GM12891 (cell line): Measurements from ENCODE around the gene NRXN3.

Experiments used
- DNase-seq: peaks from one replicate; pipeline ENCODE4 v3.0.0; 2011; ENCODE audit warnings: low spot score; ENCODE audit not compliant: insufficient read length
- FAIRE-seq: peaks from 2 replicates; lab custom pipeline; 2011; peaks lifted over from hg19 to GRCh38; lab: Jason Lieb, UNC
- PAX5 ChIP-seq: IDR thresholded peaks from 2 replicates; pipeline ENCODE4 v1.6.1; 2011; ENCODE audit warnings: low read length, moderate library complexity, mild to moderate bottlenecking; ENCODE audit not compliant: insufficient read depth, severe bottlenecking
- POLR2A ChIP-seq: IDR thresholded peaks from 2 replicates; pipeline ENCODE4 v1.6.1; 2011; ENCODE audit warnings: low read depth, low read length, control low read depth
- POLR2AphosphoS5 ChIP-seq: IDR thresholded peaks from 2 replicates; pipeline ENCODE4 v1.6.1; 2011; ENCODE audit warnings: low read depth, low read length, control low read depth
- POU2F2 ChIP-seq: IDR thresholded peaks from 2 replicates; pipeline ENCODE4 v1.6.1; 2011; ENCODE audit warnings: low read depth, mild to moderate bottlenecking, control low read depth, low read length, moderate library complexity
- SPI1 ChIP-seq: IDR thresholded peaks from 2 replicates; pipeline ENCODE4 v1.6.1; 2011; ENCODE audit warnings: low read depth, low read length, control low read depth
- TAF1 ChIP-seq: IDR thresholded peaks from 2 replicates; pipeline ENCODE4 v1.6.1; 2011; ENCODE audit warnings: low read depth, low read length, control low read depth

Gene NRXN3

GRCh38 chr14:78228702-78229327 lies 58.6 kb downstream of the NRXN3 start:
- TF ChIP-seq PAX5 (no peak), SPI1 (no peak), POLR2A (no peak), TAF1 (no peak), POLR2AphosphoS5 (no peak), POU2F2 (no peak)
- DNase-seq (no peak), FAIRE-seq (no peak)

- DNase-seq (no peak), FAIRE-seq (no peak)
- TF ChIP-seq SPI1, result no peak
Measured at GRCh38 chr14:78232231-78233000, 62.2 kb downstream of the NRXN3 start.

- DNase-seq (no peak), FAIRE-seq (no peak)
Measured at GRCh38 chr14:78238141-78238540, 68.0 kb downstream of the NRXN3 start.

DNA sequence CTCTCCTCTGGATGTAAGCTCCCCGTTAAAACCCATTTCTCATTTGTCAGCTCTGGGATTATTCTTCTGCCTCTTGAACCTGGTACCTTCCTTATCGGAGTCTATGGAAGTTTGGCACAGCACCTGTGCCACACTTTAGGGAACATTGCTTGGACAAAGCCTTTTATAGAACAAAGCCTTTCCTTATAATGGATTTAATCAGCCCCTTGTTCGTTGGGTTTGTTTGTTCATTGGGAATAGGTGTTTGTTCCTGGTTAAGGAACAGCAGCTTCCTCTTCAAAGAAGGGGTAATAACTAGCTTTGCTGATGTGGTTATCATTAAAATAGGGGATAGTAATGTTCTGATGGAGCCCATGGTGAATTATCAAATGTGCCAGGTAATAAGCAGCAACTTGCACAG lies 70.4 kb downstream of the NRXN3 start:
- FAIRE-seq (no peak), DNase-seq (no peak)
- TF ChIP-seq PAX5 (no peak), POU2F2 (no peak), POLR2A (no peak), SPI1 (no peak), TAF1 (no peak)

More at GRCh38 chr14:78238141-78238540, 68.0 kb downstream of the NRXN3 start:
- TF ChIP-seq PAX5 (no peak), SPI1 (no peak), TAF1 (no peak), POLR2A (no peak), POLR2AphosphoS5 (no peak), POU2F2 (no peak)

DNA sequence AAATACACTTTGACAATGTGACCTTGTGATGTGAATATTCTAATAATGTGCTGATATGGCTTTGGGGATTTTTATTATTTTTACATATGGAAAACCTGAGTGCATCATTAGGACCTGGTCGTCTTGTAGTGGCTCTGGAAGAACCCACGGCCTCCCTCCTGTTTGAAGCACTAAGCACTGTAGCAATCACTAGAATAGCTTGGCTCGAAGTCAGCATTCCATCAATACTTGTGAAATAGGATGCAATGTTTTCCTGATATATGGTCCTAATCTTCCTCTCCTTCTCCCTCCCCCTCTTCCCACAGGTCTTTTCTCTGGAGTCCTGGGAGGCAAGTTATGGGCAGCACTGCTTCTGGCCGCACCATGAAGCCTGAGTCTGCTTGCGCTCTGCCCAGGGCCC lies 71.9 kb downstream of the NRXN3 start:
- TF ChIP-seq POU2F2 (no peak), POLR2AphosphoS5 (no peak), POLR2A (no peak), SPI1 (no peak), TAF1 (no peak), PAX5 (no peak)
- FAIRE-seq (no peak), DNase-seq (no peak)

DNA sequence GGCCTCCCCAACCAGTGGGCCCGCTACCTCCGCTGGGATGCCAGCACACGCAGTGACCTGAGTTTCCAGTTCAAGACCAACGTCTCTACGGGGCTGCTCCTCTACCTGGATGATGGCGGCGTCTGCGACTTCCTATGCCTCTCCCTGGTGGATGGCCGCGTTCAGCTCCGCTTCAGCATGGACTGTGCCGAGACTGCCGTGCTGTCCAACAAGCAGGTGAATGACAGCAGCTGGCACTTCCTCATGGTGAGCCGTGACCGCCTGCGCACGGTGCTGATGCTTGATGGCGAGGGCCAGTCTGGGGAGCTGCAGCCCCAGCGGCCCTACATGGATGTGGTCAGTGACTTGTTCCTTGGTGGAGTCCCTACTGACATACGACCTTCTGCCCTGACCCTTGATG lies 73.0 kb downstream of the NRXN3 start:
- no peak for FAIRE-seq
- DNase-seq, result no peak
- TF ChIP-seq TAF1 (no peak), PAX5 (no peak)

- no peak for FAIRE-seq
- TF ChIP-seq PAX5 (no peak), POLR2AphosphoS5 (no peak), POLR2A (no peak), SPI1 (no peak), POU2F2 (no peak), TAF1 (no peak)
- no peak for DNase-seq
Measured at GRCh38 chr14:78245238-78245637, 75.1 kb downstream of the NRXN3 start.

- FAIRE-seq (no peak), DNase-seq (no peak)
- TF ChIP-seq PAX5 (no peak), POLR2AphosphoS5 (no peak), POLR2A (no peak), POU2F2 (no peak), TAF1 (no peak), SPI1 (no peak)
Measured at GRCh38 chr14:78248501-78249090, 78.4 kb downstream of the NRXN3 start.

DNA sequence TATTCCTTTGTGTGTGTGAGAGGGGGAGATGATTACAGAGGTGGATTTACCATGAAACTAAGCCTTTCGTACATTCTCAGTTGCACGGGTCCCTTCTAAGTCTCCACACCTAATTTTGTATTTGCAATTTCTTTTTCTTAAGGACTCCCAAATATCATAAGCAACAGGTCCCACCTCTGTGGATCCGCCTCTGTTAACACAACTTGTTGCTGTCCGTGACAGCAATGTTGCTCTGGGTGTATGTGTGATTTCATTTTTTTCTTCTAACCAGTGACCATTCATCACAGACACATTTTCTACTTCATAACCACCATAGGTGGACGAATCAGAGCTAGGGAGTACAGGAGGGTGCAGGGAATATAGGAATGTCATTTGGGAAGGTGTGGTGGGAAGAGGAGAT lies 81.1 kb downstream of the NRXN3 start:
- TF ChIP-seq PAX5 (no peak), TAF1 (no peak), POLR2A (no peak), SPI1 (no peak), POLR2AphosphoS5 (no peak), POU2F2 (no peak)
- no peak for DNase-seq
- no peak for FAIRE-seq
